LNCAP (cell line): ENCODE measurements around the gene DDX28.

Experiments used
- TF ChIP-seq, protein P1 (sequence below): fragments of 450-650 bp; IDR thresholded peaks from 2 replicates; pipeline ENCODE4 v1.5.1; 2017; ENCODE audit warnings: mild to moderate bottlenecking

DDX28 gene

GRCh38 chr16:67976205-67976604, 46.8 kb downstream of the DDX28 start:
- TF ChIP-seq, protein P1, sequence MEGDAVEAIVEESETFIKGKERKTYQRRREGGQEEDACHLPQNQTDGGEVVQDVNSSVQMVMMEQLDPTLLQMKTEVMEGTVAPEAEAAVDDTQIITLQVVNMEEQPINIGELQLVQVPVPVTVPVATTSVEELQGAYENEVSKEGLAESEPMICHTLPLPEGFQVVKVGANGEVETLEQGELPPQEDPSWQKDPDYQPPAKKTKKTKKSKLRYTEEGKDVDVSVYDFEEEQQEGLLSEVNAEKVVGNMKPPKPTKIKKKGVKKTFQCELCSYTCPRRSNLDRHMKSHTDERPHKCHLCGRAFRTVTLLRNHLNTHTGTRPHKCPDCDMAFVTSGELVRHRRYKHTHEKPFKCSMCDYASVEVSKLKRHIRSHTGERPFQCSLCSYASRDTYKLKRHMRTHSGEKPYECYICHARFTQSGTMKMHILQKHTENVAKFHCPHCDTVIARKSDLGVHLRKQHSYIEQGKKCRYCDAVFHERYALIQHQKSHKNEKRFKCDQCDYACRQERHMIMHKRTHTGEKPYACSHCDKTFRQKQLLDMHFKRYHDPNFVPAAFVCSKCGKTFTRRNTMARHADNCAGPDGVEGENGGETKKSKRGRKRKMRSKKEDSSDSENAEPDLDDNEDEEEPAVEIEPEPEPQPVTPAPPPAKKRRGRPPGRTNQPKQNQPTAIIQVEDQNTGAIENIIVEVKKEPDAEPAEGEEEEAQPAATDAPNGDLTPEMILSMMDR, result no peak

DNA sequence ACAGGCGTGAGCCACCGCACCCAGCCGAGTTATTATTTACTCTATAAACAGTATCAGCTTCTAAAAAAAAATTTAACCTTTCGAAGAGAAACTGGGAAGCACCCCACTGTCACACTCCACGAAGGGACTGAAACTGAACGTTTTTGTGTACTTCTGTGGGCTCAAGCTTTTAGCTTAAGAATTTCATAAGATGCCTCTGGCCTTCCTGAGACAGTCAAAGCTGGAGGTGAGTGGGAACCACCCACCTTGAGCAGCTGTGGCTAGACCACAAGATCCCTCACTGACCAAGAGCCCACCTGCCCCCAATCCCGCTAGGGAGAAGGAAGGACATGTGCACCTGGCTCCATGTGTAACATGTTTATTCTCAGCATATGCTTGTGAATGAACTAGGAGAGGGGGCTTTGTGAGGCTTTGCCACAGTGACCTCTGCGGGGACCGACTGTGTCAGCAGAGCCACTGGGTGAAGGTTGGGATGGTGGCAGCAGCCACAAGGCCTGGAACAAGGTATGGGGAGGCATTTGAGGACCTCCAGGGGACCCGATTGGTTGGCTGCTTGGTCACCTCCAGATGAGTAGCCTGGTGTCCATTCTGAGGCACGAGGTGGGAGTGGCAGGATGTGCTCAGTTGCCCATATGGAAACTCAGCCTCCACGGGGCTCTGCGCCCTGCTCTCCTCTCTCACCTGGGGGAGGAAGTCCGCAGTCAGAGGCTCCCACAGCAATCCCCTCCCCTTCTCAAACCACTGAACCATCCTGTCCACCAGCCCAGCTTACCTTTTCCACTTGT, 47.5 kb downstream of the DDX28 start:
- TF ChIP-seq, protein P1, result no peak

GRCh38 chr16:67971111-67971510, 51.9 kb downstream of the DDX28 start:
- TF ChIP-seq, protein P1, result no peak
